K562 (cell line): ENCODE measurements around the gene PELI3. TPM values are rescaled to one million over a fixed set of nuclear protein-coding genes. Genes with fewer than 3 reads are reported as not detected.

Experiments used
- CAMTA2 ChIP-seq: fragments of 250-450 bp; sonication (Bioruptor Pico); conservative IDR thresholded peaks from 2 replicates; pipeline ENCODE4 v1.5.1; 2022
- CREBBP ChIP-seq: IDR thresholded peaks from one replicate; pipeline ENCODE4 v1.6.1; 2012; ENCODE audit warnings: low read depth, mild to moderate bottlenecking, control low read depth, inconsistent platforms, low read length
- CUX1 ChIP-seq: fragments of 200-800 bp; sonication (Bioruptor generic); IDR thresholded peaks from 2 replicates; pipeline ENCODE4 v1.6.1; 2016; ENCODE audit warnings: missing genetic modification characterization, missing compliant biosample characterization
- E2F1 ChIP-seq: sonication (generic); formaldehyde crosslinking; IDR thresholded peaks from 2 replicates; pipeline ENCODE4 v1.8.1; 2023; ENCODE audit warnings: mild to moderate bottlenecking, missing genetic modification reagents, moderate library complexity
- MTF1 ChIP-seq: fragments of 250-450 bp; sonication (Bioruptor Pico); IDR thresholded peaks from 2 replicates; pipeline ENCODE4 v1.9.0; 2021; ENCODE audit warnings: moderate library complexity, mild to moderate bottlenecking, inconsistent platforms, borderline replicate concordance
- NCOA6 ChIP-seq: fragments of 450-650 bp; IDR thresholded peaks from 2 replicates; pipeline ENCODE4 v1.6.1; 2017; ENCODE audit warnings: mild to moderate bottlenecking
- PHF8 ChIP-seq: fragments of 200-600 bp; sonication (generic); IDR thresholded peaks from 2 replicates; pipeline ENCODE4 v1.6.1; 2012; ENCODE audit warnings: mixed run types, mild to moderate bottlenecking, inconsistent platforms, low read length, moderate library complexity, borderline replicate concordance
- PYGO2 ChIP-seq: fragments of 450-650 bp; IDR thresholded peaks from 2 replicates; pipeline ENCODE4 v1.6.1; 2016; ENCODE audit warnings: mild to moderate bottlenecking, missing genetic modification characterization, moderate library complexity, missing compliant biosample characterization
- SNIP1 ChIP-seq: fragments of 450-650 bp; IDR thresholded peaks from 2 replicates; pipeline ENCODE4 v1.7.1; 2017; ENCODE audit warnings: low read depth, mild to moderate bottlenecking
- YY1 ChIP-seq, 3 experiments: IDR thresholded peaks; 2 replicates each; pipeline ENCODE4 v1.6.1; 2011; ENCODE audit warnings: low read length in 2 of 3, mild to moderate bottlenecking in 2 of 3, moderate library complexity in 2 of 3, borderline replicate concordance in 1 of 3, control low read depth in 1 of 3, low read depth in 1 of 3; ENCODE audit not compliant: insufficient read depth in 3 of 3, insufficient replicate concordance in 2 of 3, control insufficient read depth in 1 of 3, insufficient read length in 1 of 3; ENCODE audit errors: extremely low read depth in 1 of 3
- ZNF134 ChIP-seq: fragments of 250-450 bp; sonication (Bioruptor Pico); conservative IDR thresholded peaks from 2 replicates; pipeline ENCODE4 v1.4.0; 2020
- ZNF146 ChIP-seq: IDR thresholded peaks from one replicate; pipeline ENCODE4 v1.6.1; 2018; ENCODE audit warnings: missing compliant biosample characterization; ENCODE audit not compliant: unreplicated experiment
- ZNF280B ChIP-seq: fragments of 250-450 bp; sonication (Bioruptor Pico); IDR thresholded peaks from 2 replicates; pipeline ENCODE4 v1.5.1; 2021; ENCODE audit warnings: mild to moderate bottlenecking
- ZNF41 ChIP-seq: fragments of 250-450 bp; sonication (Bioruptor Pico); conservative IDR thresholded peaks from 2 replicates; pipeline ENCODE4 v1.4.0; 2020; ENCODE audit warnings: mild to moderate bottlenecking
- ZNF717 ChIP-seq: fragments of 250-450 bp; sonication (Bioruptor Pico); IDR thresholded peaks from 2 replicates; pipeline ENCODE4 v1.5.0; 2021
- polyA plus RNA-seq, 8 experiments: library from polyadenylated mRNA; depleted of rRNA in 4 of 8; stranded (reverse) in 5 of 8; unstranded in 3 of 8; fragments of >200 nt; fragmentation: Nextera tagmentation in 2 of 8; fragmentation: Illumina TruSeq in 1 of 8; extraction: Ambion mirVana in 2 of 8; extraction: Trizol in 1 of 8; gene quantifications; 2 replicates each; pipeline versions ENCODE4 v1.2.1 to v1.2.3, GENCODE V29; 2011 to 2014; ENCODE audit warnings: inconsistent platforms in 1 of 8, missing spikeins in 1 of 8
- total RNA-seq, 7 experiments: library from RNA; depleted of rRNA in 6 of 7; stranded (reverse); fragments of >200 nt in 6 of 7; fragmentation: Illumina TruSeq in 2 of 7; extraction: Trizol in 2 of 7; gene quantifications; 2 replicates each; pipeline versions ENCODE4 v1.2.1 to v1.2.3, GENCODE V29; 2011 to 2021; ENCODE audit warnings: low replicate concordance in 1 of 7

PELI3 gene
- total and polyA plus RNA-seq, 9 of the 15 experiments (the other 6 are each of a cell fraction or from before 2014, with no cell fraction given) = 0.17 to 4.2 (median 1.9) TPM

GRCh38 chr11:66421492-66422205 lies 45.1 kb upstream of the PELI3 start (continued):
- TF ChIP-seq SNIP1 (no peak), MTF1 (CRISPR knock-in tag) (peak; percentile 97), ZNF41 (peak; percentile 94), ZNF146 (CRISPR knock-in tag) (peak; percentile 100), YY1 (IDR thresholded peaks at IDR 0.05; ENCODE audit: borderline replicate concordance in 1 of 3, control insufficient read depth in 1 of 3, extremely low read depth in 1 of 3, insufficient read depth in 3 of 3, insufficient read length in 1 of 3, insufficient replicate concordance in 2 of 3, low read depth in 1 of 3, low read length in 2 of 3) (peak in 2 of 3 experiments; percentile 55 to 75), PHF8 (no peak), CAMTA2 (CRISPR knock-in tag) (no peak), PYGO2 (tag) (peak; percentile 95), CUX1 (peak; percentile 98), ZNF717 (CRISPR knock-in tag) (no peak), ZNF280B (CRISPR knock-in tag) (0 out of 2 replicates have a peak, but pooled peaks have one; percentile 27), NCOA6 (peak; percentile 100), CREBBP (no peak), ZNF134 (CRISPR knock-in tag) (peak; percentile 86), E2F1 (CRISPR knock-in tag) (peak; percentile 100)
